Thyroid gland (tissue), 4 donors: ENCODE results near the gene COL21A1. TPM values are rescaled to one million over a fixed set of nuclear protein-coding genes. Genes with fewer than 3 reads are reported as not detected.

Source experiments
- DNase-seq, 2 donors: peaks; one replicate each; pipeline ENCODE4 v3.0.0-alpha.2; 2019
- H3K27ac ChIP-seq, 3 donors: fragments of 200-600 bp; sonication (generic); 1 replicate in 2 of 3; 2 replicates in 1 of 3; pipeline ENCODE4 v1.5.1; 2016 to 2019; ENCODE audit warnings: mild to moderate bottlenecking in 1 of 3, moderate library complexity in 1 of 3
- H3K27me3 ChIP-seq: fragments of 200-600 bp; sonication (generic); one replicate; pipeline ENCODE4 v1.5.1; 2019
- H3K36me3 ChIP-seq, 2 donors: fragments of 200-600 bp; sonication (generic); one replicate each; pipeline ENCODE4 v1.5.1; 2016 to 2019
- H3K4me1 ChIP-seq, 2 donors: fragments of 200-600 bp; sonication (generic); one replicate each; pipeline ENCODE4 v1.5.1; 2017 to 2019
- H3K4me3 ChIP-seq, 3 donors: fragments of 200-600 bp; sonication (generic); replicated peaks in 1 of 3; 1 replicate in 2 of 3; 2 replicates in 1 of 3; pipeline ENCODE4 v1.5.1; 2016; ENCODE audit warnings: mild to moderate bottlenecking in 1 of 3
- H3K9me3 ChIP-seq: fragments of 200-600 bp; sonication (generic); one replicate; pipeline ENCODE4 v1.5.1; 2017
- POLR2A ChIP-seq, 2 donors: fragments of 450-650 bp; IDR thresholded peaks; one replicate each; pipeline ENCODE4 v1.6.1; 2017; ENCODE audit warnings: antibody characterized with exemption in 2 of 2, mild to moderate bottlenecking in 2 of 2, moderate library complexity in 1 of 2
- WGBS, 2 donors: methylation state at CpG; one replicate each; pipeline ENCODE4 v1.1.5; 2017; 5-methylcytosine and 5-hydroxymethylcytosine counted together
- intact Hi-C: fragments of 100-400 bp; cut with DNase I; formaldehyde crosslinking; loops from one replicate; pipeline ENCODE4 v1.15.1; 2023
- total RNA-seq, 4 donors: library from RNA; depleted of rRNA; stranded (reverse); fragments of >200 nt; gene quantifications; one replicate each; pipeline ENCODE4 v1.2.3, GENCODE V29; 2016
- TF ChIP-seq, protein P1 (sequence below), 6 experiments: fragments of 200-600 bp in 3 of 6; fragments of 450-650 bp in 3 of 6; sonication (generic) in 3 of 6; IDR thresholded peaks; one replicate each; pipeline ENCODE4 v1.5.1; 2016 to 2019; ENCODE audit warnings: antibody characterized with exemption in 6 of 6, mild to moderate bottlenecking in 2 of 6, inconsistent platforms in 1 of 6, moderate library complexity in 1 of 6

The COL21A1 gene
- total RNA-seq, 4 donors from 2014 or later: 1.6 to 8.8 (median 3.0) TPM

DNA sequence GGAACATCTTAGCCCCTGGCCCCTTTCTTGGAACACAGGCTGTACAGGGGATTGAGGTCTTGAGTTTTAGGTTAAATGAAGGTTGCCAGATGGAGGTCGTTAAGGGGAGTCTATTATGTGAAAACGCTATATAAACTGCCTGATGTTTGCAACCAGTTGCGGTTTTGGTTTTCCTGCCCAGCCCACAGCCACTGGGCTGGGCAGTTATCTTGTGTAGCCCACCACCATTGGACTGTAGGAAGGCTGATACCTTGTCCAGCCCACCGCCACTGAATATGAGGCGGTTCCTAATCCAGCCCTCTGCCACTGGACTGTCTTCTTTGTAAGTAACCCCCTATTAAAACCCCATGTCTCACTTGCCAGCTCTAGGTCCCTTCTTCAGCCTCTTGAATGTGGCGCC, 42.3 kb upstream of the COL21A1 start:
- intact Hi-C loops: loop anchor here (5.0 kb wide), 1 partner anchor 307 kb away; no protein-coding TSS in a partner anchor
- no peak for DNase-seq
- Histone ChIP-seq H3K4me1 (no peaks in the 10 kb centered on the region), H3K4me3 (no peak overlapping the region), H3K9me3 (no peaks in the 10 kb centered on the region), H3K27me3 (no peaks in the 10 kb centered on the region), H3K36me3 (no peaks in the 10 kb centered on the region), H3K27ac (no peak overlapping the region)
- TF ChIP-seq, protein P1, sequence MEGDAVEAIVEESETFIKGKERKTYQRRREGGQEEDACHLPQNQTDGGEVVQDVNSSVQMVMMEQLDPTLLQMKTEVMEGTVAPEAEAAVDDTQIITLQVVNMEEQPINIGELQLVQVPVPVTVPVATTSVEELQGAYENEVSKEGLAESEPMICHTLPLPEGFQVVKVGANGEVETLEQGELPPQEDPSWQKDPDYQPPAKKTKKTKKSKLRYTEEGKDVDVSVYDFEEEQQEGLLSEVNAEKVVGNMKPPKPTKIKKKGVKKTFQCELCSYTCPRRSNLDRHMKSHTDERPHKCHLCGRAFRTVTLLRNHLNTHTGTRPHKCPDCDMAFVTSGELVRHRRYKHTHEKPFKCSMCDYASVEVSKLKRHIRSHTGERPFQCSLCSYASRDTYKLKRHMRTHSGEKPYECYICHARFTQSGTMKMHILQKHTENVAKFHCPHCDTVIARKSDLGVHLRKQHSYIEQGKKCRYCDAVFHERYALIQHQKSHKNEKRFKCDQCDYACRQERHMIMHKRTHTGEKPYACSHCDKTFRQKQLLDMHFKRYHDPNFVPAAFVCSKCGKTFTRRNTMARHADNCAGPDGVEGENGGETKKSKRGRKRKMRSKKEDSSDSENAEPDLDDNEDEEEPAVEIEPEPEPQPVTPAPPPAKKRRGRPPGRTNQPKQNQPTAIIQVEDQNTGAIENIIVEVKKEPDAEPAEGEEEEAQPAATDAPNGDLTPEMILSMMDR (IDR thresholded peaks at IDR 0.05): no peak
- TF ChIP-seq POLR2A (IDR thresholded peaks at IDR 0.05): no peak
- 88 to 93% methylated on average over 6 of the region's 6 CpGs for WGBS, 2 donors

DNA sequence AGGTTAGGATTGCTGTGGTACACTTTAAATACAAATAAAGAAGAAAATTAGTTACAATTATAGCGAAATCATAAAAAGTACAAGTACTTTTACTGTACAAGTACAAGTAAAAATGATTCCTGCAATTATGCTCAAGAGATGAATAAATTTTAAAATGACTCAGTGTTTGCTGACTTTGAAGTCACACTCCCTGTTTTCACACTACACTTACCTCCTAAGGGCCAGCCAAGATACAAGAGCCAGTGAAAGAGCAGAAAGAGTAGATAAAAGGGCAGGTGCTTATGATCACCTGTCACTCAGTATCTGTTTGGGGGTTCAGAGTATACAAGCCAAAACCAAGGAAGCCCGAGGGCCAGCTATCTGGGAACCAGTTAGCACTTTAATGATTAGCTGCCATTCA, 41.0 kb upstream of the COL21A1 start:
- no peaks in the 10 kb centered on the region for H3K9me3 ChIP-seq
- 63 to 76% methylated on average over 2 of the region's 2 CpGs for WGBS, 2 donors
- intact Hi-C loops: no loop called here
- no peaks in the 10 kb centered on the region for H3K36me3 ChIP-seq
- DNase-seq: no peak
- H3K27me3 ChIP-seq: no peaks in the 10 kb centered on the region
- no peak overlapping the region for H3K4me3 ChIP-seq
- TF ChIP-seq POLR2A (IDR thresholded peaks at IDR 0.05): no peak
- TF ChIP-seq, protein P1 (IDR thresholded peaks at IDR 0.05): no peak
- H3K4me1 ChIP-seq: no peaks in the 10 kb centered on the region
- no peak overlapping the region for H3K27ac ChIP-seq

DNA sequence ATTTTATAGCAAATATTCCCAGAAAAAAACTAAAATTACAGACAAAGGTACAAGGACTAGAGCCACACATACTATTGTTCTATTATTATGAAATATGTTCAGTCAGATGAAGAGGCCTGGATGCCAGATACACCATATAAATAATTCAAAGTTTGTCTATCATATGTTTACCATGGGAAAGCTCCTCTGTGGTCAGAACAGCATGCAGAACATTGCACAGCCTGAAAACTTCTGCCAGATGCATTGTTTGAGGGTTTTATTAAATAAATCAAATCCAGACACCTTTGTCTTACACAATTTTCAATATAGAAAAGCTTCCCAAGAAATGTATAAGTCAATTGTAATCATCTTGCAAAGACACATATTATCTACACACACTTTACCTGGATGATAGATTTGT, 35.0 kb upstream of the COL21A1 start:
- intact Hi-C loops: no loop called here

DNA sequence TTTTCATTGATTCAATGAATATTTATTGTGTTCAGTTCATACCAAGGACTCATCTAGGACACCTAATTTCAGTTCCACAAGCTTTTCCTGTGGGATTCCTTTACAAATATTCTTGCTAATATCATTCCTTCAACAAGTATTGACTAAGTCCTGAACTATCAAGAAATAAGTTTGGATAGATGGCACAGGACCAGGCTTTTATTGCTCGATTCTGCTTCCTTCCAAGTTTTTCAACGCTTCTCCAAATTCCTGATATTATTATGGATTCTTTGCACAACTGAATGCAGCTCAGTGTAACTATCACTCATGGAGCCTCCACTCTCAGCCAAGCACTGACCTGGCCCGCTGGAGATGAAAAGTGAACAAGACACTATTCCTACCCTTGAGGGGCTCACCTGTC, 32.7 kb upstream of the COL21A1 start:
- intact Hi-C loops: no loop called here
- 92 to 93% methylated on average over 3 of the region's 3 CpGs for WGBS, 2 donors
- no peaks in the 10 kb centered on the region for H3K4me1 ChIP-seq
- no peak for TF ChIP-seq POLR2A (IDR thresholded peaks at IDR 0.05)
- TF ChIP-seq, protein P1 (IDR thresholded peaks at IDR 0.05): no peak
- H3K9me3 ChIP-seq: no peaks in the 10 kb centered on the region
- H3K27ac ChIP-seq: no peak overlapping the region
- no peaks in the 10 kb centered on the region for H3K27me3 ChIP-seq
- DNase-seq: no peak
- no peaks in the 10 kb centered on the region for H3K36me3 ChIP-seq
- H3K4me3 ChIP-seq: no peak overlapping the region

More for the DNA sequence above, 35.0 kb upstream of the COL21A1 start:
- Histone ChIP-seq H3K27me3 (no peaks in the 10 kb centered on the region), H3K4me3 (no peak overlapping the region), H3K4me1 (no peaks in the 10 kb centered on the region), H3K9me3 (no peaks in the 10 kb centered on the region), H3K36me3 (no peaks in the 10 kb centered on the region), H3K27ac (no peak overlapping the region)
- no peak for DNase-seq
- TF ChIP-seq POLR2A (IDR thresholded peaks at IDR 0.05): no peak
- TF ChIP-seq, protein P1 (IDR thresholded peaks at IDR 0.05): no peak

DNA sequence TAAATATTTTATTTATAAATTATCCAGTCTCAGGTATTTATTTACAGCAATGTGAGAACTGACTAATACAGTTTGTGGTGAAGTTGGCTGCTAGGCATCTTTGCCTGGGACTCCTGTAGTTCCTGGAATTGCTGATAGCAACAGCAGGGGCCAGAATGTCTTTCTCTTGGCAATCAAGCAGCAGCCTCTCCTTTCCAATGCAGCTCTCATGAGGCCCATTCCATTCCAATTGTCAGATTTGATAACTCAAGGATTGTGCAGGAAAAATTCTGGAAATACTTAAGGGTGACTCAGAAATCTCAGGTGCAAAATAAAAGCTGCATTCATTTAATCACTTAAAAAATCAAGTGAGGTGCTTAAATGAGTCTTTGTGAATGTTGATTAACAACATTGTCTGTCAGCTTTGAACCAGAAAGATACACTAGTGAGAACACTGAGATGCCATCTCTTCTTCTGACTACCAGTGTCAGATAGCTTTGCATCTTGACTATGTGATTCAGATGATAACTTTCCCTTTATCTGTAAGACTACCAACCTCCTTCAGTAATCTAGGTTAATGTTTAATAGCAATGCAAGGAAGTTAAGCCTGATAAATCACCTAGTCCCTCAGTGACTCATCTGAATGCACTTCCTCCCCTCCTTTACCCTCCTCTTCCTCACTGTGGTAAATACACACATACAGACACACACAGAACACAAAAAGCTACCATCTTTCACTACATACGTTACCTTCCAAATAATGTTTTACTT, 32.1 kb upstream of the COL21A1 start:
- no peaks in the 10 kb centered on the region for H3K4me1 ChIP-seq
- intact Hi-C loops: no loop called here
- no peak for DNase-seq
- no peak overlapping the region for H3K4me3 ChIP-seq
- H3K9me3 ChIP-seq: no peaks in the 10 kb centered on the region
- no peak for TF ChIP-seq POLR2A (IDR thresholded peaks at IDR 0.05)
- TF ChIP-seq, protein P1 (IDR thresholded peaks at IDR 0.05): no peak
- H3K27ac ChIP-seq: no peak overlapping the region
- 94 to 95% methylated on average over 1 of the region's 1 CpG for WGBS, 2 donors
- H3K36me3 ChIP-seq: no peaks in the 10 kb centered on the region
- no peaks in the 10 kb centered on the region for H3K27me3 ChIP-seq
